ENCODE measurements around the gene FRZB. TPM values are rescaled to one million over a fixed set of nuclear protein-coding genes. Genes with fewer than 3 reads are reported as not detected.

The FRZB gene
- total RNA-seq, 1 donor from 2014 or later = 90.8 TPM

GRCh38 chr2:182818501-182818900 lies 47.9 kb downstream of the FRZB start:
- Mint-ChIP-seq H3K4me1 (ENCODE audit: unreplicated experiment) (peaks cover 5% of the 10 kb centered on the region), H3K4me3 (ENCODE audit: unreplicated experiment) (no peak overlapping the region), H3K27me3 (ENCODE audit: unreplicated experiment) (no peaks in the 10 kb centered on the region), H3K36me3 (ENCODE audit: low read depth, unreplicated experiment) (no peaks in the 10 kb centered on the region), H3K27ac (ENCODE audit: unreplicated experiment) (no peak overlapping the region), H3K9me3 (ENCODE audit: unreplicated experiment) (no peaks in the 10 kb centered on the region)
- no peak for TF ChIP-seq CTCF (IDR thresholded peaks at IDR 0.05; ENCODE audit: unreplicated experiment)
- no peak for DNase-seq (ENCODE audit: low spot score)

DNA sequence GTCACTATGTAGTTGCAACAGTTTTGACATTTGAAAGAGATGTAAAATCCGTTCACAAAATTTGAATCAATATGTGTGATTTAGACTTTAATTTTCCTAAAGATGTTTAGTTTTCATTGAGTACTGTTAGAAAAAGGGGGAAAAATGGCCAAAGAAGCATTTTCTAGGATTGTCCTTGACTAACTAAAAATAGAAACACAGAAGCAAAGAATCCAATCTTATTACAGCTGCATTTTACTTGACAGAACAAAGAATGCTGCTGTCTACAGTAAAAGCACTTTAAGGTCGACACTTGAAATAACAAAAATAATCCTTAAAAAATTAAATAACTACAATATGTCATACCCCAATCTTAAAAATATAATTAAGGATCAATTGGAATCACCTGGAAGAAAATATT lies 48.9 kb downstream of the FRZB start:
- Mint-ChIP-seq H3K36me3 (ENCODE audit: low read depth, unreplicated experiment) (no peaks in the 10 kb centered on the region), H3K4me3 (ENCODE audit: unreplicated experiment) (no peak overlapping the region), H3K27me3 (ENCODE audit: unreplicated experiment) (no peaks in the 10 kb centered on the region), H3K27ac (ENCODE audit: unreplicated experiment) (no peak overlapping the region), H3K4me1 (ENCODE audit: unreplicated experiment) (peaks cover 5% of the 10 kb centered on the region), H3K9me3 (ENCODE audit: unreplicated experiment) (no peaks in the 10 kb centered on the region)
- DNase-seq (ENCODE audit: low spot score) = no peak
- TF ChIP-seq CTCF (IDR thresholded peaks at IDR 0.05; ENCODE audit: unreplicated experiment) = no peak

- H3K36me3 Mint-ChIP-seq (ENCODE audit: low read depth, unreplicated experiment) = no peaks in the 10 kb centered on the region
- H3K9me3 Mint-ChIP-seq (ENCODE audit: unreplicated experiment) = no peaks in the 10 kb centered on the region
- peaks cover 5% of the 10 kb centered on the region for H3K4me1 Mint-ChIP-seq (ENCODE audit: unreplicated experiment)
- no peak overlapping the region for H3K27ac Mint-ChIP-seq (ENCODE audit: unreplicated experiment)
- H3K4me3 Mint-ChIP-seq (ENCODE audit: unreplicated experiment) = no peak overlapping the region
- no peak for TF ChIP-seq CTCF (IDR thresholded peaks at IDR 0.05; ENCODE audit: unreplicated experiment)
- DNase-seq (ENCODE audit: low spot score) = no peak
- H3K27me3 Mint-ChIP-seq (ENCODE audit: unreplicated experiment) = no peaks in the 10 kb centered on the region
These were observed 49.6 kb downstream of the FRZB start for GRCh38 chr2:182816866-182817265.

DNA sequence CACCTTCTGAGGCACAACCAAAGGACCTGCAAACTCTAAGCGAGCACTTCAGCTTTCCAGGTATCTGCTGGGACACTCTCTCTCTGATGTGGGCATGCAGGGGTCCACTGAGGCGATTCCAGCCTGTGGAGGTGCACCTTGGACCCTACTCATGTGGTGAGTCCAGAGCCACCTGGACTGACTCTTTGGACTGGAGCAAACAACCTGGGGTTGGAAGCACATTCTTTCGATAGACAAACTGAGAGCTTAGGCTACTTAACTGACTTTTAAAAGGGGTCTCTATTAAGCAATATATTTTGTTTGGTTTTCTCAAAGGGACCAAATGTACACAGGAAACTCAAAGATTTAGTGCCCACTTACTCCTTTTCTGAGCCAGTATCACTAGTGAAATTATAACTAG lies 51.6 kb downstream of the FRZB start:
- TF ChIP-seq CTCF (IDR thresholded peaks at IDR 0.05; ENCODE audit: unreplicated experiment) = no peak
- H3K36me3 Mint-ChIP-seq (ENCODE audit: low read depth, unreplicated experiment) = no peaks in the 10 kb centered on the region
- no peak overlapping the region for H3K27ac Mint-ChIP-seq (ENCODE audit: unreplicated experiment)
- H3K9me3 Mint-ChIP-seq (ENCODE audit: unreplicated experiment) = no peaks in the 10 kb centered on the region
- no peak for DNase-seq (ENCODE audit: low spot score)
- H3K27me3 Mint-ChIP-seq (ENCODE audit: unreplicated experiment) = peaks cover 2% of the 10 kb centered on the region
- H3K4me1 Mint-ChIP-seq (ENCODE audit: unreplicated experiment) = peaks cover 5% of the 10 kb centered on the region
- no peak overlapping the region for H3K4me3 Mint-ChIP-seq (ENCODE audit: unreplicated experiment)

- H3K36me3 Mint-ChIP-seq (ENCODE audit: low read depth, unreplicated experiment) = no peaks in the 10 kb centered on the region
- DNase-seq (ENCODE audit: low spot score) = no peak
- H3K9me3 Mint-ChIP-seq (ENCODE audit: unreplicated experiment) = no peaks in the 10 kb centered on the region
- peaks cover 2% of the 10 kb centered on the region for H3K27me3 Mint-ChIP-seq (ENCODE audit: unreplicated experiment)
- no peak overlapping the region for H3K4me3 Mint-ChIP-seq (ENCODE audit: unreplicated experiment)
- no peak overlapping the region for H3K27ac Mint-ChIP-seq (ENCODE audit: unreplicated experiment)
- H3K4me1 Mint-ChIP-seq (ENCODE audit: unreplicated experiment) = peaks cover 5% of the 10 kb centered on the region
- no peak for TF ChIP-seq CTCF (IDR thresholded peaks at IDR 0.05; ENCODE audit: unreplicated experiment)
These were observed 52.1 kb downstream of the FRZB start for GRCh38 chr2:182814380-182814779.
